HEK293 (cell line): ENCODE data around the gene CLPSL1.
A peak's percentile ranks its signal among the peaks of the same experiment; 100 is the strongest.

Experiments used
- GFI1B ChIP-seq: fragments of 450-650 bp; formaldehyde crosslinking; IDR thresholded peaks from 2 replicates; pipeline ENCODE4 v1.5.1; 2016; ENCODE audit warnings: missing biosample characterization, missing genetic modification characterization
- GLIS2 ChIP-seq: fragments of 450-650 bp; formaldehyde crosslinking; IDR thresholded peaks from 2 replicates; pipeline ENCODE4 v1.5.1; 2016; ENCODE audit warnings: missing biosample characterization, missing genetic modification characterization
- HOXD13 ChIP-seq: sonication (generic); formaldehyde crosslinking; IDR thresholded peaks from 2 replicates; pipeline ENCODE4 v1.8.0; 2022; ENCODE audit warnings: missing genetic modification reagents, borderline replicate concordance
- KLF10 ChIP-seq: fragments of 450-650 bp; IDR thresholded peaks from 2 replicates; pipeline ENCODE4 v1.5.1; 2018; ENCODE audit warnings: missing biosample characterization, mild to moderate bottlenecking, missing genetic modification characterization
- KLF7 ChIP-seq: fragments of 450-650 bp; formaldehyde crosslinking; IDR thresholded peaks from 2 replicates; pipeline ENCODE4 v1.5.1; 2016; ENCODE audit warnings: missing biosample characterization, missing genetic modification characterization, borderline replicate concordance
- MEIS1 ChIP-seq: sonication (generic); formaldehyde crosslinking; IDR thresholded peaks from 2 replicates; pipeline ENCODE4 v1.8.1; 2022; ENCODE audit warnings: missing genetic modification reagents, mild to moderate bottlenecking, borderline replicate concordance
- SETDB1 ChIP-seq: IDR thresholded peaks from one replicate; pipeline ENCODE4 v1.6.1; 2017; ENCODE audit warnings: mild to moderate bottlenecking, low read length, moderate library complexity, mixed read lengths; ENCODE audit not compliant: insufficient read length
- WT1 ChIP-seq: fragments of 450-650 bp; formaldehyde crosslinking; IDR thresholded peaks from 2 replicates; pipeline ENCODE4 v1.5.1; 2016; ENCODE audit warnings: missing biosample characterization, missing genetic modification characterization
- YY2 ChIP-seq: fragments of 450-650 bp; formaldehyde crosslinking; IDR thresholded peaks from 2 replicates; pipeline ENCODE4 v1.5.1; 2016; ENCODE audit warnings: missing biosample characterization, missing genetic modification characterization
- ZBTB7A ChIP-seq: fragments of 450-650 bp; formaldehyde crosslinking; IDR thresholded peaks from 2 replicates; pipeline ENCODE4 v1.5.1; 2016; ENCODE audit warnings: low read depth, missing biosample characterization, missing genetic modification characterization
- ZBTB8A ChIP-seq: fragments of 450-650 bp; formaldehyde crosslinking; IDR thresholded peaks from 2 replicates; pipeline ENCODE4 v1.5.1; 2016; ENCODE audit warnings: missing biosample characterization, missing genetic modification characterization
- ZNF114 ChIP-seq: fragments of 450-650 bp; formaldehyde crosslinking; IDR thresholded peaks from 2 replicates; pipeline ENCODE4 v1.5.0; 2017; ENCODE audit warnings: missing biosample characterization, missing genetic modification characterization
- ZNF132 ChIP-seq: fragments of 450-650 bp; formaldehyde crosslinking; IDR thresholded peaks from 2 replicates; pipeline ENCODE4 v1.5.1; 2017; ENCODE audit warnings: missing biosample characterization, missing genetic modification characterization, borderline replicate concordance
- ZNF146 ChIP-seq: fragments of 450-650 bp; formaldehyde crosslinking; IDR thresholded peaks from 2 replicates; pipeline ENCODE4 v1.5.1; 2016; ENCODE audit warnings: missing biosample characterization, missing genetic modification characterization
- ZNF169 ChIP-seq: fragments of 450-650 bp; formaldehyde crosslinking; IDR thresholded peaks from 2 replicates; pipeline ENCODE4 v1.5.1; 2016; ENCODE audit warnings: missing biosample characterization, missing genetic modification characterization
- ZNF174 ChIP-seq: fragments of 450-650 bp; formaldehyde crosslinking; IDR thresholded peaks from 2 replicates; pipeline ENCODE4 v1.5.0; 2017; ENCODE audit warnings: missing biosample characterization, mild to moderate bottlenecking, missing genetic modification characterization
- ZNF280C ChIP-seq: fragments of 450-650 bp; formaldehyde crosslinking; IDR thresholded peaks from 2 replicates; pipeline ENCODE4 v1.5.1; 2016; ENCODE audit warnings: missing biosample characterization, missing genetic modification characterization
- ZNF292 ChIP-seq: fragments of 450-650 bp; formaldehyde crosslinking; IDR thresholded peaks from 2 replicates; pipeline ENCODE4 v1.5.1; 2016; ENCODE audit warnings: low read depth, missing biosample characterization, missing genetic modification characterization, borderline replicate concordance
- ZNF324 ChIP-seq: fragments of 450-650 bp; formaldehyde crosslinking; IDR thresholded peaks from 2 replicates; pipeline ENCODE4 v1.5.1; 2016; ENCODE audit warnings: missing biosample characterization, missing genetic modification characterization
- ZNF335 ChIP-seq: fragments of 450-650 bp; formaldehyde crosslinking; conservative IDR thresholded peaks from 2 replicates; pipeline ENCODE4 v1.5.1; 2016; ENCODE audit warnings: missing biosample characterization, missing genetic modification characterization
- ZNF350 ChIP-seq: fragments of 450-650 bp; formaldehyde crosslinking; IDR thresholded peaks from 2 replicates; pipeline ENCODE4 v1.5.0; 2017; ENCODE audit warnings: missing biosample characterization, mild to moderate bottlenecking, missing genetic modification characterization
- ZNF514 ChIP-seq: fragments of 450-650 bp; formaldehyde crosslinking; IDR thresholded peaks from 2 replicates; pipeline ENCODE4 v1.5.1; 2016; ENCODE audit warnings: missing biosample characterization, missing genetic modification characterization
- ZNF548 ChIP-seq: fragments of 450-650 bp; formaldehyde crosslinking; IDR thresholded peaks from 2 replicates; pipeline ENCODE4 v1.5.1; 2016; ENCODE audit warnings: missing biosample characterization, missing genetic modification characterization
- ZNF571 ChIP-seq: fragments of 450-650 bp; formaldehyde crosslinking; IDR thresholded peaks from 2 replicates; pipeline ENCODE4 v1.5.0; 2017; ENCODE audit warnings: missing biosample characterization, missing genetic modification characterization
- ZNF670 ChIP-seq: fragments of 450-650 bp; formaldehyde crosslinking; IDR thresholded peaks from 2 replicates; pipeline ENCODE4 v1.5.1; 2016; ENCODE audit warnings: missing biosample characterization, missing genetic modification characterization, low read depth
- ZNF785 ChIP-seq: fragments of 450-650 bp; formaldehyde crosslinking; IDR thresholded peaks from 2 replicates; pipeline ENCODE4 v1.5.1; 2016; ENCODE audit warnings: missing biosample characterization, missing genetic modification characterization
- ZNF791 ChIP-seq: fragments of 450-650 bp; formaldehyde crosslinking; IDR thresholded peaks from 2 replicates; pipeline ENCODE4 v1.5.1; 2016; ENCODE audit warnings: missing biosample characterization, missing genetic modification characterization
- ZNF830 ChIP-seq: fragments of 450-650 bp; IDR thresholded peaks from 2 replicates; pipeline ENCODE4 v1.5.0; 2018; ENCODE audit warnings: missing biosample characterization, missing genetic modification characterization, low read depth, mild to moderate bottlenecking, moderate library complexity
- ZSCAN30 ChIP-seq: fragments of 450-650 bp; IDR thresholded peaks from 2 replicates; pipeline ENCODE4 v1.5.1; 2018; ENCODE audit warnings: missing biosample characterization, mild to moderate bottlenecking, missing genetic modification characterization, moderate library complexity
- TF ChIP-seq, protein P1 (sequence below): fragments of 450-650 bp; formaldehyde crosslinking; IDR thresholded peaks from 2 replicates; pipeline ENCODE4 v1.5.1; 2016; ENCODE audit warnings: missing biosample characterization, missing genetic modification characterization
- TF ChIP-seq, protein P2 (sequence below): fragments of 450-650 bp; formaldehyde crosslinking; IDR thresholded peaks from 2 replicates; pipeline ENCODE4 v1.5.1; 2016; ENCODE audit warnings: missing biosample characterization, missing genetic modification characterization
- TF ChIP-seq, protein P3 (sequence below): fragments of 450-650 bp; formaldehyde crosslinking; IDR thresholded peaks from 2 replicates; pipeline ENCODE4 v1.5.1; 2016; ENCODE audit warnings: missing biosample characterization, missing genetic modification characterization
- TF ChIP-seq, protein P4 (sequence below): fragments of 450-650 bp; formaldehyde crosslinking; IDR thresholded peaks from 2 replicates; pipeline ENCODE4 v1.5.1; 2016; ENCODE audit warnings: missing biosample characterization, missing genetic modification characterization

The CLPSL1 gene

DNA sequence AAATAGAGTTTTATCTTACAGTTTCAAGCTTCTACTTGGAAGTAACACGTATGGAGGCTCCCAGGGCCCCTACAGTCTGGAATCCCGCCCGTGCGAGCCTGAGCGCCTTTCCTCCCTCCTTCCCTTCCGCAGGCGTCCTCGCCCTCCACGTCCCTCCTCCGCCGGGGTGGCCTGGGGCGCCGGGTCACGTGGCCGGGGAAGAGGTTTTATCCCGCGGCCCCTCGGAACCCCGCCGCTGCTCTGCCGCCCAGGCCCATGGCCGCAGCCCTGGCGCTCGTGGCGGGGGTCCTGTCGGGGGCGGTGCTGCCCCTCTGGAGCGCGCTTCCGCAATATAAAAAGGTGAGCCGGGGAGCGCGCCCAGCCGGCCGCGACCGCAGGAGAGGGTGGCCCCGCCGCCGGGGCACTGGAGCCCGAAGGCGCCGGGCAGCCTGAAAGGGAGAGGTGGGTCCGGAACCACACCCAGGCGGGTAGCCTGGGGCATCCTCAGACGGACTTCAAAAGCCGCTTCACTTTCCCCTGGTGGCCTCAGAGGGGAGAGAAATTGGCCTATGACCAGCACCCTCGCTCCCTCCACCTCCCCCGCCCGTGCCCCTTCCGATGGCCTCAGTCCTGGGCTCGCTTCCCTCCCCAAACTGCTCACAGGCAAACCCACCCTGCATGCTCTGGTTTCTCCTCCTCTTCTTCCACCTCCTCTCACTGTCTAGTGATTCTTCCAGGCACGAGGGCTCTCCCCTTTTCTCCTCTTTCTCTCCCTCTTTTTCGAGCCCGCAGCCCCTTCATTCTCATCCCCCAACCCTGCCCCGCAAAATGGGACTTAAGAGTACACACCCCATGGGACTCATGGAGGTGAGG lies 4.2 kb upstream of the CLPSL1 start, which contains the start of gene CLPSL2 (continued):
- TF ChIP-seq SETDB1: no peak
- TF ChIP-seq ZNF548 (tag by site-specific recombination): no peak
- no peak for TF ChIP-seq ZNF146 (tag by site-specific recombination)
- TF ChIP-seq GFI1B (tag by site-specific recombination): no peak
- no peak for TF ChIP-seq ZNF785 (tag by site-specific recombination)
- no peak for TF ChIP-seq ZNF830 (tag by site-specific recombination)
- TF ChIP-seq, protein P1, sequence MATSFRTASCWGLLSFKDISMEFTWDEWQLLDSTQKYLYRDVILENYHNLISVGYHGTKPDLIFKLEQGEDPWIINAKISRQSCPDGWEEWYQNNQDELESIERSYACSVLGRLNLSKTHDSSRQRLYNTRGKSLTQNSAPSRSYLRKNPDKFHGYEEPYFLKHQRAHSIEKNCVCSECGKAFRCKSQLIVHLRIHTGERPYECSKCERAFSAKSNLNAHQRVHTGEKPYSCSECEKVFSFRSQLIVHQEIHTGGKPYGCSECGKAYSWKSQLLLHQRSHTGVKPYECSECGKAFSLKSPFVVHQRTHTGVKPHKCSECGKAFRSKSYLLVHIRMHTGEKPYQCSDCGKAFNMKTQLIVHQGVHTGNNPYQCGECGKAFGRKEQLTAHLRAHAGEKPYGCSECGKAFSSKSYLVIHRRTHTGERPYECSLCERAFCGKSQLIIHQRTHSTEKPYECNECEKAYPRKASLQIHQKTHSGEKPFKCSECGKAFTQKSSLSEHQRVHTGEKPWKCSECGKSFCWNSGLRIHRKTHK (tag by site-specific recombination): no peak
- no peak for TF ChIP-seq YY2 (tag by site-specific recombination)
- no peak for TF ChIP-seq KLF7
- TF ChIP-seq MEIS1: no peak
- no peak for TF ChIP-seq WT1
- TF ChIP-seq KLF10: no peak
- TF ChIP-seq HOXD13 (CRISPR knock-in tag): no peak
- TF ChIP-seq ZNF292 (tag by site-specific recombination): no peak
- no peak for TF ChIP-seq ZNF791 (tag by site-specific recombination)
- no peak for TF ChIP-seq ZBTB7A
- no peak for TF ChIP-seq ZNF571
- TF ChIP-seq, protein P2, sequence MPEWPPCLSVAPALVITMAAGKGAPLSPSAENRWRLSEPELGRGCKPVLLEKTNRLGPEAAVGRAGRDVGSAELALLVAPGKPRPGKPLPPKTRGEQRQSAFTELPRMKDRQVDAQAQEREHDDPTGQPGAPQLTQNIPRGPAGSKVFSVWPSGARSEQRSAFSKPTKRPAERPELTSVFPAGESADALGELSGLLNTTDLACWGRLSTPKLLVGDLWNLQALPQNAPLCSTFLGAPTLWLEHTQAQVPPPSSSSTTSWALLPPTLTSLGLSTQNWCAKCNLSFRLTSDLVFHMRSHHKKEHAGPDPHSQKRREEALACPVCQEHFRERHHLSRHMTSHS: no peak
- no peak for TF ChIP-seq ZNF114
- peak; percentile 72; the same call in 1 of the 2 replicates for TF ChIP-seq ZNF335 (tag by site-specific recombination)
- no peak for TF ChIP-seq ZNF324 (tag by site-specific recombination)
- TF ChIP-seq ZNF514: no peak
- no peak for TF ChIP-seq ZNF350
- TF ChIP-seq, protein P3, sequence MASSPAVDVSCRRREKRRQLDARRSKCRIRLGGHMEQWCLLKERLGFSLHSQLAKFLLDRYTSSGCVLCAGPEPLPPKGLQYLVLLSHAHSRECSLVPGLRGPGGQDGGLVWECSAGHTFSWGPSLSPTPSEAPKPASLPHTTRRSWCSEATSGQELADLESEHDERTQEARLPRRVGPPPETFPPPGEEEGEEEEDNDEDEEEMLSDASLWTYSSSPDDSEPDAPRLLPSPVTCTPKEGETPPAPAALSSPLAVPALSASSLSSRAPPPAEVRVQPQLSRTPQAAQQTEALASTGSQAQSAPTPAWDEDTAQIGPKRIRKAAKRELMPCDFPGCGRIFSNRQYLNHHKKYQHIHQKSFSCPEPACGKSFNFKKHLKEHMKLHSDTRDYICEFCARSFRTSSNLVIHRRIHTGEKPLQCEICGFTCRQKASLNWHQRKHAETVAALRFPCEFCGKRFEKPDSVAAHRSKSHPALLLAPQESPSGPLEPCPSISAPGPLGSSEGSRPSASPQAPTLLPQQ: no peak; the same call in 1 of the 2 replicates
- TF ChIP-seq, protein P4, sequence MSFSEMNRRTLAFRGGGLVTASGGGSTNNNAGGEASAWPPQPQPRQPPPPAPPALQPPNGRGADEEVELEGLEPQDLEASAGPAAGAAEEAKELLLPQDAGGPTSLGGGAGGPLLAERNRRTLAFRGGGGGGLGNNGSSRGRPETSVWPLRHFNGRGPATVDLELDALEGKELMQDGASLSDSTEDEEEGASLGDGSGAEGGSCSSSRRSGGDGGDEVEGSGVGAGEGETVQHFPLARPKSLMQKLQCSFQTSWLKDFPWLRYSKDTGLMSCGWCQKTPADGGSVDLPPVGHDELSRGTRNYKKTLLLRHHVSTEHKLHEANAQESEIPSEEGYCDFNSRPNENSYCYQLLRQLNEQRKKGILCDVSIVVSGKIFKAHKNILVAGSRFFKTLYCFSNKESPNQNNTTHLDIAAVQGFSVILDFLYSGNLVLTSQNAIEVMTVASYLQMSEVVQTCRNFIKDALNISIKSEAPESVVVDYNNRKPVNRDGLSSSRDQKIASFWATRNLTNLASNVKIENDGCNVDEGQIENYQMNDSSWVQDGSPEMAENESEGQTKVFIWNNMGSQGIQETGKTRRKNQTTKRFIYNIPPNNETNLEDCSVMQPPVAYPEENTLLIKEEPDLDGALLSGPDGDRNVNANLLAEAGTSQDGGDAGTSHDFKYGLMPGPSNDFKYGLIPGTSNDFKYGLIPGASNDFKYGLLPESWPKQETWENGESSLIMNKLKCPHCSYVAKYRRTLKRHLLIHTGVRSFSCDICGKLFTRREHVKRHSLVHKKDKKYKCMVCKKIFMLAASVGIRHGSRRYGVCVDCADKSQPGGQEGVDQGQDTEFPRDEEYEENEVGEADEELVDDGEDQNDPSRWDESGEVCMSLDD (tag by site-specific recombination): peak; percentile 79
- no peak for TF ChIP-seq ZNF169 (tag by site-specific recombination)
- peak; percentile 92 for TF ChIP-seq ZSCAN30
- TF ChIP-seq ZNF280C (tag by site-specific recombination): no peak
- peak; percentile 81 for TF ChIP-seq GLIS2 (tag by site-specific recombination)
- TF ChIP-seq ZNF670 (tag by site-specific recombination): no peak
- TF ChIP-seq ZNF132 (tag by site-specific recombination): no peak
- TF ChIP-seq ZNF174: no peak
- peak; percentile 95 for TF ChIP-seq ZBTB8A (tag by site-specific recombination)
